Suprapubic skin (tissue), 4 donors: ENCODE data around the gene DENND4C. TPM values are rescaled to one million over a fixed set of nuclear protein-coding genes. Genes with fewer than 3 reads are reported as not detected.

Experiments used
- DNase-seq, 2 donors: peaks; one replicate each; pipeline ENCODE4 v3.0.0-alpha.2; 2019; ENCODE audit warnings: low spot score in 2 of 2
- H3K27ac ChIP-seq: fragments of 200-600 bp; sonication (generic); one replicate; pipeline ENCODE4 v1.5.1; 2019
- H3K27me3 ChIP-seq: fragments of 200-600 bp; sonication (generic); one replicate; pipeline ENCODE4 v1.5.1; 2019
- H3K36me3 ChIP-seq: fragments of 200-600 bp; sonication (generic); one replicate; pipeline ENCODE4 v1.5.1; 2019
- H3K4me1 ChIP-seq: fragments of 200-600 bp; sonication (generic); one replicate; pipeline ENCODE4 v1.5.1; 2019
- H3K4me3 ChIP-seq: fragments of 200-600 bp; sonication (generic); one replicate; pipeline ENCODE4 v1.5.1; 2019; ENCODE audit warnings: mild to moderate bottlenecking
- H3K9me3 ChIP-seq: fragments of 200-600 bp; sonication (generic); one replicate; pipeline ENCODE4 v1.5.1; 2019
- EP300 ChIP-seq: sonication (generic); formaldehyde crosslinking; IDR thresholded peaks from one replicate; pipeline ENCODE4 v1.6.1; 2017; ENCODE audit warnings: antibody characterized with exemption
- POLR2A ChIP-seq, 2 donors: fragments of 450-650 bp; IDR thresholded peaks; one replicate each; pipeline ENCODE4 v1.6.1; 2017; ENCODE audit warnings: antibody characterized with exemption in 2 of 2, mild to moderate bottlenecking in 2 of 2, moderate library complexity in 2 of 2
- POLR2AphosphoS5 ChIP-seq, 3 donors: sonication (generic); formaldehyde crosslinking; IDR thresholded peaks; one replicate each; pipeline ENCODE4 v1.6.1; 2017; ENCODE audit warnings: antibody characterized with exemption in 3 of 3
- WGBS: methylation state at CpG from one replicate; pipeline ENCODE4 v1.1.5; 2018; 5-methylcytosine and 5-hydroxymethylcytosine counted together
- total RNA-seq, 4 donors: library from RNA; depleted of rRNA; stranded (reverse); fragments of >200 nt; gene quantifications; one replicate each; pipeline ENCODE4 v1.1.0, GENCODE V29; 2016
- TF ChIP-seq, protein P1 (sequence below), 2 donors: fragments of 200-600 bp in 1 of 2; fragments of 450-650 bp in 1 of 2; sonication (generic) in 1 of 2; IDR thresholded peaks; one replicate each; pipeline ENCODE4 v1.5.1; 2016 to 2019; ENCODE audit warnings: antibody characterized with exemption in 2 of 2, mild to moderate bottlenecking in 1 of 2, moderate library complexity in 1 of 2

The DENND4C gene
- total RNA-seq, 4 donors from 2014 or later, result 69.0 to 211 (median 94.8) TPM

DNA sequence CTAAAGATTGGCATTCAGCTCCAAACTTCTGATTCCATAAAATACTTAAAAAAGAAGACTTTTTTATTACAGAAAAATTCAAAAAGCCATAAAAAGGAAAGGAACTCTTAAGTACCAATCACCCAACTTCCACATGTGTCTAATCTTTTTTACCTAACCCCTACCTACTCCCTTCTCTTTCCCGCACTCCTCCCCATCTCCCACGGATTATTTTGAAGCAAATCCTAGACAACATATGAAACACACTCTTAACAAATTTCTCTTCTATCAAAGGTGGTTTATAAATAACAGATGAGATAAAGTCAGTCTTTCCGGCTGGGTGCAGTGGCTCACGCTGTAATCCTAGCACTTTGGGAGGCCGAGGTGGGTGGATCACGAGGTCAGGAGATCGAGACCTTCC lies 5.9 kb upstream of the DENND4C start:
- Histone ChIP-seq H3K27me3 (no peaks in the 10 kb centered on the region), H3K36me3 (no peaks in the 10 kb centered on the region), H3K4me3 (no peak overlapping the region), H3K4me1 (peaks cover 9% of the 10 kb centered on the region), H3K9me3 (no peaks in the 10 kb centered on the region), H3K27ac (no peak overlapping the region)
- TF ChIP-seq POLR2A (IDR thresholded peaks at IDR 0.05) (no peak), EP300 (no peak), POLR2AphosphoS5 (IDR thresholded peaks at IDR 0.05) (no peak)
- TF ChIP-seq, protein P1, sequence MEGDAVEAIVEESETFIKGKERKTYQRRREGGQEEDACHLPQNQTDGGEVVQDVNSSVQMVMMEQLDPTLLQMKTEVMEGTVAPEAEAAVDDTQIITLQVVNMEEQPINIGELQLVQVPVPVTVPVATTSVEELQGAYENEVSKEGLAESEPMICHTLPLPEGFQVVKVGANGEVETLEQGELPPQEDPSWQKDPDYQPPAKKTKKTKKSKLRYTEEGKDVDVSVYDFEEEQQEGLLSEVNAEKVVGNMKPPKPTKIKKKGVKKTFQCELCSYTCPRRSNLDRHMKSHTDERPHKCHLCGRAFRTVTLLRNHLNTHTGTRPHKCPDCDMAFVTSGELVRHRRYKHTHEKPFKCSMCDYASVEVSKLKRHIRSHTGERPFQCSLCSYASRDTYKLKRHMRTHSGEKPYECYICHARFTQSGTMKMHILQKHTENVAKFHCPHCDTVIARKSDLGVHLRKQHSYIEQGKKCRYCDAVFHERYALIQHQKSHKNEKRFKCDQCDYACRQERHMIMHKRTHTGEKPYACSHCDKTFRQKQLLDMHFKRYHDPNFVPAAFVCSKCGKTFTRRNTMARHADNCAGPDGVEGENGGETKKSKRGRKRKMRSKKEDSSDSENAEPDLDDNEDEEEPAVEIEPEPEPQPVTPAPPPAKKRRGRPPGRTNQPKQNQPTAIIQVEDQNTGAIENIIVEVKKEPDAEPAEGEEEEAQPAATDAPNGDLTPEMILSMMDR (IDR thresholded peaks at IDR 0.05), result no peak
- no peak for DNase-seq
- WGBS, result 85% methylated on average over 7 of the region's 7 CpGs

DNA sequence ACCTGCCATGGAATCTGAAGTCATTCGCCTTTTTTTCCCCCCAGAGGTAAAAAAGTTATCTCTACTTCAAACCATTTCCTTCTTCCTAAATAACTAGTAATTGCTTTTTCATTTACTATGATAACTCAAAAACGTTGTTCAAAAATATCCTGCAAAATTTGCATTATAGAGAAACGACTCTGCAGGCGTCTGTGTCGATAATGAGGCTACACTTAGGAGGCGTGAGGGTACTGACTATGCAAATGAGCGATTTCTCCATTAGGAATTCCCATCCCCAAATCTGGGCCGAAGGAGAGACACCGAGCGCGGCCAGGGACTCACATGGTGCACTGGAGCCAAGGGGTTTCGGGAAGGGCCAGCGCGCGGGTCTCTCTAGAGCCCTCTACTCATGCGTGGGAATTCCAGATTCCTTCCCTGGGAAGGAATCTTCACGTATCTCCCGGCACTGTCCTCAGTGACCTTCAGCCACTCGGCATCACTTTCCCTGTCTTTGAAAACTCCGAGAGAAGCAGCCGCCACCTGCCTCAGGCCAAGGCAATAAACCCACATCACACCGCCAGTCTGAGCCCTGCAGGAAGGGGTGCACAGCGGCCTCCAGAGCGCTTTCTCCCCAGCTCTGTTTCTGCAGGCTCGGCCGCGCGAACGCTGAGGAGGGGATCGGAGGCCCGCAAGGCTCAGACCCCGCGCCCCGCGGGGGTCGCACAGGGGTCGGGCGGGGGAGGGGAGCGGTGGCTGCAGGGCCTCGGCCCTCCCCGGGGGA lies 718 bp upstream of the DENND4C start:
- H3K4me3 ChIP-seq, result peak overlapping the region; percentile 99
- no peaks in the 10 kb centered on the region for H3K9me3 ChIP-seq
- TF ChIP-seq, protein P1 (IDR thresholded peaks at IDR 0.05), result no peak
- TF ChIP-seq EP300 (no peak), POLR2AphosphoS5 (IDR thresholded peaks at IDR 0.05) (no peak), POLR2A (IDR thresholded peaks at IDR 0.05) (no peak)
- peaks cover 38% of the 10 kb centered on the region for H3K4me1 ChIP-seq
- H3K36me3 ChIP-seq, result no peaks in the 10 kb centered on the region
- WGBS, result 3% methylated on average over 19 of the region's 41 CpGs
- no peaks in the 10 kb centered on the region for H3K27me3 ChIP-seq
- DNase-seq, result peak; percentile 82 to 83
- H3K27ac ChIP-seq, result peak overlapping the region; percentile 100

DNA sequence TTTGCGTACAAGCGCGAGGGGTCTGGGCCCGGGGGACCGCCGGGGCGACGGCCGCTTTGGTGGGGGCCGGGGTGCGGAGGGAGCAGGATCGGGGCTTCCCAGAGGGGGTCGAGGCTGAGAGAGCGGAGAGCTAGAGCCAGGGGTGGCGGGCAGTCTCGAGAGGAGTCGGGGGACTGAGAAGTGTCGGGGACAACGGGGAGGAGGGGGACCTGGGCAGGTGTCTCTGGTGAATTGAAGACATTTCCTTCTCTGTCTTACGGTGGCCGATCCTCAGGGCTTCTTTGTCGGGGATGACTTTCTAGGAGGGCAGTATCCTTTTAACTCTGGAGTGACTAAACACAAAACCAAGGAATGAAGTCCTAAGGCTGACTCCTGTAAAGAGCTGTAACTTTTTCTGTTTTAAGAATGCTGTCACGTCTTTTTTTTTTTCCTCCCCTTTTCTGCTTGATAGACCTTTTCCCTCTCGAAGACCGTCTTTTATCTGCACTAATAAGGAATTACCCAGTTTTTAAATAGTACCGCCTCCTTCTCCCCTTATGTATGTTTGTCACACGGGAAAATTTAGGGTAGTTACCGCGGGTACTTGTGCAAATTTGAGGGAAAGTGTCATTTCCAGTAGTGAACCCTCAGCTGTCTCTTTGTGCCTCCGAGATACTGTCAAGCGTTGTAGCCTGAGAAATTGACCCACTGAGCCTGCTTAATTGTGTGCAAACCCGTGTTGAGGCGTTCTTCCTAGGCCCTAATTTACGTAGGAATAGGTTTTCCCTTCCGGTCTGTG lies 822 bp downstream of the DENND4C start:
- Histone ChIP-seq H3K27me3 (no peaks in the 10 kb centered on the region), H3K9me3 (no peaks in the 10 kb centered on the region), H3K4me3 (peak overlapping the region; percentile 99), H3K4me1 (peaks cover 44% of the 10 kb centered on the region), H3K36me3 (no peaks in the 10 kb centered on the region), H3K27ac (peak overlapping the region; percentile 100)
- peak; percentile 72 to 82 for DNase-seq
- TF ChIP-seq POLR2A (IDR thresholded peaks at IDR 0.05), result no peak
- TF ChIP-seq, protein P1 (IDR thresholded peaks at IDR 0.05), result no peak
- no peak for TF ChIP-seq POLR2AphosphoS5 (IDR thresholded peaks at IDR 0.05)
- no peak for TF ChIP-seq EP300
- 2% methylated on average over 31 of the region's 35 CpGs for WGBS

DNA sequence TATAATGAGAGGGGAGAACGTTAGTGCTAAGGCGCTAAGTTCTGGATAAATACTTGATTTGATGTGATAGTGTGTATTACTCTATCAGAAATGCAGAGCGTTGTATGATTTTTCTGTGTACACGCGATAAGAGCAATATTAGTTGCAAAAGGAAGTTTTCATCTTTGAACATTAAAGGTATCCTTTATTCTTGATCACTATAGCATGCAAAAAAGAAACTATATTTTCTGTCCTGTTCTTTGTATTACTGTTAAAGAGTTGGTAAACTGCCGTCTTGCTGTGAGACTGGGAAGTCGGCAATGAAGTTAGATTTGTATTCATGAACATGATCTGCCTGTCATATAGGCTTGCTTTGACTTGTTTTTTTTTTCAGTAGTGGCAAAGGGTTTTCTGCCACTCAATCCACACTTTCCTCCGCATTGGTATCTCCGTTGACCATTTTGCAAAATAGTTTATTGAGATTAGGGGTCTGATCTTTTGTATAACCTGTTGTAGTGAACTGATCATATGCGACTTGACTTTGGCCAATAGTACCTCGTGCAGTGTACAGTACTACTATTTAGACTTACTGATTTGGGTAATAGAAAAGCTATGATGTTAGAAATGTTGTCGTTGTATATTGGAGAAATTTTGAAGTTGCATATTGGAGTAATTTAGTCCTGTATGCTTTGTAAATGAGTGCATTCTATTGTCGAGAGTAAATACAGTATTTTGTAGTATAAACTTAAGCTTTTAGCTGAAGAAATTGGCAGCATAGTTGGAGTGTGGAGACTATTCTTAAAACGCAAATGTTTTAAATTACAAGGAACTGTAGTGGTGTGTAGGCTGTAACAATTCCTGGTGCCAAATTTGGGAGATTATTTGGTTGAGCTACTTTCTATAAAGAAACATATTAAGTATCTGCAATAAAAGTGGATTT lies 1.7 kb downstream of the DENND4C start:
- DNase-seq, result no peak
- H3K4me1 ChIP-seq, result peaks cover 44% of the 10 kb centered on the region
- H3K36me3 ChIP-seq, result no peaks in the 10 kb centered on the region
- TF ChIP-seq POLR2AphosphoS5 (IDR thresholded peaks at IDR 0.05) (no peak), EP300 (no peak), POLR2A (IDR thresholded peaks at IDR 0.05) (no peak)
- TF ChIP-seq, protein P1 (IDR thresholded peaks at IDR 0.05), result no peak
- H3K4me3 ChIP-seq, result peak overlapping the region; percentile 99
- H3K27ac ChIP-seq, result peak overlapping the region; percentile 100
- no peaks in the 10 kb centered on the region for H3K9me3 ChIP-seq
- WGBS, result 3% methylated on average over 14 of the region's 14 CpGs
- no peaks in the 10 kb centered on the region for H3K27me3 ChIP-seq
